Mesothelial cell of epicardium (in vitro differentiated cells): Measurements from ENCODE around the gene PXK. TPM values are rescaled to one million over a fixed set of nuclear protein-coding genes. Genes with fewer than 3 reads are reported as not detected.

Source experiments
- DNase-seq, 2 experiments: peaks; one replicate each; pipeline ENCODE4 v3.0.0; 2021; ENCODE audit warnings: low spot score in 2 of 2; ENCODE audit not compliant: unreplicated experiment in 2 of 2
- H3K27ac Mint-ChIP-seq: 2 replicates; pipeline ENCODE4 v1.8.0; 2021; ENCODE audit warnings: mixed read lengths
- H3K27me3 Mint-ChIP-seq: 2 replicates; pipeline ENCODE4 v1.8.0; 2021; ENCODE audit warnings: low read depth, mixed read lengths
- H3K36me3 Mint-ChIP-seq: 2 replicates; pipeline ENCODE4 v1.8.0; 2021; ENCODE audit warnings: mixed read lengths
- H3K4me1 Mint-ChIP-seq: 2 replicates; pipeline ENCODE4 v1.8.0; 2021; ENCODE audit warnings: mixed read lengths
- H3K4me3 Mint-ChIP-seq: 2 replicates; pipeline ENCODE4 v1.8.0; 2021; ENCODE audit warnings: mild to moderate bottlenecking, moderate library complexity, mixed read lengths
- H3K9me3 Mint-ChIP-seq: 2 replicates; pipeline ENCODE4 v1.8.0; 2021; ENCODE audit warnings: mixed read lengths
- CTCF ChIP-seq: fragments of 200-600 bp; sonication (generic); IDR thresholded peaks from one replicate; pipeline ENCODE4 v1.5.0; 2021; ENCODE audit warnings: antibody characterized with exemption; ENCODE audit not compliant: unreplicated experiment
- total RNA-seq: library from RNA; stranded (reverse); gene quantifications from 3 replicates; pipeline ENCODE4 v1.2.1, GENCODE V29; 2021

The PXK gene
- total RNA-seq, 1 donor from 2014 or later = 15.9 TPM

GRCh38 chr3:58317811-58318210 is 14.9 kb upstream of the PXK start:
- H3K27ac Mint-ChIP-seq = no peak overlapping the region
- no peaks in the 10 kb centered on the region for H3K4me1 Mint-ChIP-seq
- H3K27me3 Mint-ChIP-seq = no peaks in the 10 kb centered on the region
- H3K9me3 Mint-ChIP-seq = no peaks in the 10 kb centered on the region
- H3K36me3 Mint-ChIP-seq = peaks cover 47% of the 10 kb centered on the region
- no peak for DNase-seq
- no peak for TF ChIP-seq CTCF
- H3K4me3 Mint-ChIP-seq = no peak overlapping the region

- H3K4me3 Mint-ChIP-seq = no peak overlapping the region
- H3K36me3 Mint-ChIP-seq = peaks cover 19% of the 10 kb centered on the region
- H3K27ac Mint-ChIP-seq = no peak overlapping the region
Observed at GRCh38 chr3:58321791-58322190, 10.9 kb upstream of the PXK start.

GRCh38 chr3:58322793-58323192 is 9.9 kb upstream of the PXK start:
- Mint-ChIP-seq H3K9me3 (no peaks in the 10 kb centered on the region), H3K4me3 (no peak overlapping the region), H3K27me3 (no peaks in the 10 kb centered on the region), H3K4me1 (peaks cover 22% of the 10 kb centered on the region), H3K36me3 (peaks cover 14% of the 10 kb centered on the region), H3K27ac (no peak overlapping the region)
- TF ChIP-seq CTCF = no peak
- DNase-seq = no peak

More at GRCh38 chr3:58321791-58322190, 10.9 kb upstream of the PXK start:
- DNase-seq = no peak
- H3K9me3 Mint-ChIP-seq = no peaks in the 10 kb centered on the region
- H3K4me1 Mint-ChIP-seq = peaks cover 22% of the 10 kb centered on the region
- no peaks in the 10 kb centered on the region for H3K27me3 Mint-ChIP-seq
- no peak for TF ChIP-seq CTCF

- H3K9me3 Mint-ChIP-seq = no peaks in the 10 kb centered on the region
- no peak for TF ChIP-seq CTCF
Observed at GRCh38 chr3:58323529-58324390, 8.9 kb upstream of the PXK start.

GRCh38 chr3:58324391-58325390 is 8.0 kb upstream of the PXK start:
- Mint-ChIP-seq H3K36me3 (peaks cover 4% of the 10 kb centered on the region), H3K9me3 (no peaks in the 10 kb centered on the region), H3K27me3 (no peaks in the 10 kb centered on the region), H3K4me1 (peaks cover 22% of the 10 kb centered on the region), H3K27ac (peak overlapping the region; percentile 66), H3K4me3 (no peak overlapping the region)
- TF ChIP-seq CTCF = no peak
- no peak for DNase-seq

More at GRCh38 chr3:58323529-58324390, 8.9 kb upstream of the PXK start:
- peaks cover 22% of the 10 kb centered on the region for H3K4me1 Mint-ChIP-seq
- H3K27me3 Mint-ChIP-seq = no peaks in the 10 kb centered on the region
- H3K27ac Mint-ChIP-seq = peak overlapping the region; percentile 14
- H3K36me3 Mint-ChIP-seq = peaks cover 8% of the 10 kb centered on the region
- no peak for DNase-seq
- no peak overlapping the region for H3K4me3 Mint-ChIP-seq
